ENCODE measurements around the gene AFMID. TPM values are rescaled to one million over a fixed set of nuclear protein-coding genes. Genes with fewer than 3 reads are reported as not detected.

AFMID gene
- polyA plus RNA-seq, 1 experiment = 28.0 TPM

GRCh38 chr17:78163881-78164747 lies 23.0 kb upstream of the AFMID start:
- no peaks in the 10 kb centered on the region for H3K27me3 ChIP-seq (ENCODE audit: control insufficient read depth, insufficient read depth, low read length)
- DNase-seq (ENCODE audit: low read depth) = no peak
- ChIA-PET CTCF (no interaction called here), POLR2A (no interaction called here)
- H3K4me3 ChIP-seq (ENCODE audit: low read depth, low read length) = no peak overlapping the region
- TF ChIP-seq CTCF (IDR thresholded peaks at IDR 0.05; ENCODE audit: insufficient read depth, low read depth, low read length) = no peak
- no peaks in the 10 kb centered on the region for H3K36me3 ChIP-seq (ENCODE audit: control insufficient read depth, insufficient read depth, low read length)

GRCh38 chr17:78164748-78165607 lies 22.2 kb upstream of the AFMID start:
- CTCF ChIA-PET = no interaction called here
- TF ChIP-seq CTCF (IDR thresholded peaks at IDR 0.05; ENCODE audit: insufficient read depth, low read depth, low read length) = no peak
- Histone ChIP-seq H3K36me3 (ENCODE audit: control insufficient read depth, insufficient read depth, low read length) (no peaks in the 10 kb centered on the region), H3K4me3 (ENCODE audit: low read depth, low read length) (no peak overlapping the region), H3K27me3 (ENCODE audit: control insufficient read depth, insufficient read depth, low read length) (no peaks in the 10 kb centered on the region)
- POLR2A ChIA-PET = no interaction called here
- DNase-seq (ENCODE audit: low read depth) = no peak

GRCh38 chr17:78166416-78166815 lies 20.7 kb upstream of the AFMID start:
- ChIA-PET CTCF (no interaction called here), POLR2A (no interaction called here)
- no peak for TF ChIP-seq CTCF (IDR thresholded peaks at IDR 0.05; ENCODE audit: insufficient read depth, low read depth, low read length)
- H3K36me3 ChIP-seq (ENCODE audit: control insufficient read depth, insufficient read depth, low read length) = no peaks in the 10 kb centered on the region; the same call in 1 of the 2 replicates
- no peak for DNase-seq (ENCODE audit: low read depth)
- no peak overlapping the region for H3K4me3 ChIP-seq (ENCODE audit: low read depth, low read length)
- no peaks in the 10 kb centered on the region for H3K27me3 ChIP-seq (ENCODE audit: control insufficient read depth, insufficient read depth, low read length)

GRCh38 chr17:78168242-78168902 lies 18.8 kb upstream of the AFMID start, which contains the start of gene SYNGR2:
SYNGR2 (plus strand) TSS chr17:78168581; CDS start chr17:78168617, 36 bp downstream.
- Histone ChIP-seq H3K36me3 (ENCODE audit: control insufficient read depth, insufficient read depth, low read length) (peaks cover 5% of the 10 kb centered on the region; the same call in 1 of the 2 replicates), H3K27me3 (ENCODE audit: control insufficient read depth, insufficient read depth, low read length) (no peaks in the 10 kb centered on the region), H3K4me3 (ENCODE audit: low read depth, low read length) (peak within 1 kb of the TSS; percentile 73)
- no peak for DNase-seq (ENCODE audit: low read depth)
- CTCF ChIA-PET = no interaction called here
- POLR2A ChIA-PET = no interaction called here
- TF ChIP-seq CTCF (IDR thresholded peaks at IDR 0.05; ENCODE audit: insufficient read depth, low read depth, low read length) = no peak

All from BJ (cell line).